ENCODE results near the gene RXRG. TPM values are rescaled to one million over a fixed set of nuclear protein-coding genes. Genes with fewer than 3 reads are reported as not detected.

Gene RXRG
- total and polyA plus RNA-seq, 10 donors: 0.12 to 0.98 (median 0.41) TPM; not detected in 4

DNA sequence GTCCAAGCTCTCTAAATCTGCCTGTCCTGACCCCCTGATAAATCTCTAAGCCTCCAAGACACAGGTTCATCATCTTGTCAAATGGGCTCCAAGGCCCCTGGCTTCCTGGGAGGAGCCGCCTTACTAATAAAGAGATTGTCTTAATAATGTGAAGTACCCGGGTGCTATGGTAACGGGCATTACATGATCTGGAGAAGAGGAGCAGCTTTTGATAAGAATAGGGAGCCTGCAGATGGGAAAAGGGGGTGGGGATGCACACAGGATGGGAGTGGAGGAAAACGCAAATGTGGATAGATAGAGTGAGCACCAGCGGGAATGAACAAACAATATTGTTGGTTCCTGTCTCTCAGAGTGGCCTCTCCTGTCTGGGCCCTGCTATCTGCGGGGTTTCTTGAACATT, 11.9 kb upstream of the RXRG start:
- Histone ChIP-seq H3K27me3 (replicated peaks in 1 of 7) (peaks cover 0 to 10% (median 0%) of the 10 kb centered on the region in 7 donors), H3K36me3 (no peaks in the 10 kb centered on the region), H3K9me3 (no peaks in the 10 kb centered on the region), H3K4me3 (no peak overlapping the region), H3K27ac (no peak overlapping the region), H3K4me1 (no peaks in the 10 kb centered on the region)
- WGBS, 5 donors: 74 to 86% (median 76%) methylated on average over 6 of the region's 6 CpGs
- intact Hi-C loops (cut with DNase I; ENCODE audit: low total_unique reads): no loop called here
- TF ChIP-seq POLR2A (IDR thresholded peaks at IDR 0.05): no peak
- TF ChIP-seq POLR2AphosphoS5 (IDR thresholded peaks at IDR 0.05): no peak
- TF ChIP-seq, protein P1, sequence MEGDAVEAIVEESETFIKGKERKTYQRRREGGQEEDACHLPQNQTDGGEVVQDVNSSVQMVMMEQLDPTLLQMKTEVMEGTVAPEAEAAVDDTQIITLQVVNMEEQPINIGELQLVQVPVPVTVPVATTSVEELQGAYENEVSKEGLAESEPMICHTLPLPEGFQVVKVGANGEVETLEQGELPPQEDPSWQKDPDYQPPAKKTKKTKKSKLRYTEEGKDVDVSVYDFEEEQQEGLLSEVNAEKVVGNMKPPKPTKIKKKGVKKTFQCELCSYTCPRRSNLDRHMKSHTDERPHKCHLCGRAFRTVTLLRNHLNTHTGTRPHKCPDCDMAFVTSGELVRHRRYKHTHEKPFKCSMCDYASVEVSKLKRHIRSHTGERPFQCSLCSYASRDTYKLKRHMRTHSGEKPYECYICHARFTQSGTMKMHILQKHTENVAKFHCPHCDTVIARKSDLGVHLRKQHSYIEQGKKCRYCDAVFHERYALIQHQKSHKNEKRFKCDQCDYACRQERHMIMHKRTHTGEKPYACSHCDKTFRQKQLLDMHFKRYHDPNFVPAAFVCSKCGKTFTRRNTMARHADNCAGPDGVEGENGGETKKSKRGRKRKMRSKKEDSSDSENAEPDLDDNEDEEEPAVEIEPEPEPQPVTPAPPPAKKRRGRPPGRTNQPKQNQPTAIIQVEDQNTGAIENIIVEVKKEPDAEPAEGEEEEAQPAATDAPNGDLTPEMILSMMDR (IDR thresholded peaks at IDR 0.05 in 8 of 11, conservative IDR thresholded peaks at IDR 0.05 in 3 of 11): no peak
- DNase-seq: no peak

DNA sequence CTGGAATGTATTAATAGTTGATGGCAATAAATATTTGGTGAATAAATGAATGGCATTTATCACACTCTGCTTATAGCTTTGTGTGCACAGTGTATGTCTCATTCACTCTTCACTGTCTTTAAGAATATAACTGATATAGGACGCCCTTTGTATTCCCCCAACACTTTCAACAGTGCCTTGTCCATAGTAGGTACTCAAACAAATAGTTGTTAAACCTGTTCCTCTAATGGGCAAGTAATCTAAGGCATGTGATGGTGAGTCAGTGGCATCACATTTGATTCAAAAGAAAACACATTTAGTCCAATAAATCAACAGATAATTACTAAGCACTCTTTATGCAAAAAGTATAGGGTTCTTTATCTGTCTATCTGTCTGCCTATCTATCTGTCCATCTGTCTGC, 11.2 kb upstream of the RXRG start:
- Histone ChIP-seq H3K27me3 (replicated peaks in 1 of 7) (peaks cover 0 to 10% (median 0%) of the 10 kb centered on the region in 7 donors), H3K9me3 (no peaks in the 10 kb centered on the region), H3K4me3 (no peak overlapping the region), H3K4me1 (no peaks in the 10 kb centered on the region), H3K27ac (no peak overlapping the region), H3K36me3 (no peaks in the 10 kb centered on the region)
- WGBS, 5 donors: 69 to 85% (median 82%) methylated on average over 1 of the region's 1 CpG
- TF ChIP-seq, protein P1 (IDR thresholded peaks at IDR 0.05 in 8 of 11, conservative IDR thresholded peaks at IDR 0.05 in 3 of 11): no peak
- TF ChIP-seq POLR2A (IDR thresholded peaks at IDR 0.05): no peak
- intact Hi-C loops (cut with DNase I; ENCODE audit: low total_unique reads): no loop called here
- no peak for DNase-seq

DNA sequence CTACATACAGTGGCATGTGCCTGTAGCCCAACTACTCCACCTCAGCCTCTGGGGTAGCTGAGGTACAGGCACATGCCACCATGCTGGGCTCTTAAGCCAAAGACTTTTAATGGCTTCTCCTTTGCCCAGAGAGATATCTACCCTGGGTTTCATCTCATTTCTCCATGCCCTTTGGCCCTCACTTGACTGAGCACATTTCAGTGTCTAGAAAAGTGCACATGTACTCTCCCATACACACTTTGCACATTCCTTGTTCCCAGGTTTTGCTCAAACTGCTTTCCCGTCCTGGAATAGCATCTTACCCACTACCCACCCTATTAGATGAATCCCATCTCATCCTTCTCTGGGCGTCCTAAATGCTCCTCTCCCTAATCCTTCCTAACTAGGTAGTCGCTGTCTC, 10.2 kb upstream of the RXRG start:
- Histone ChIP-seq H3K9me3 (no peaks in the 10 kb centered on the region), H3K4me3 (no peak overlapping the region), H3K36me3 (no peaks in the 10 kb centered on the region), H3K27ac (no peak overlapping the region), H3K27me3 (replicated peaks in 1 of 7) (peaks cover 0 to 17% (median 0%) of the 10 kb centered on the region in 7 donors), H3K4me1 (no peaks in the 10 kb centered on the region)
- TF ChIP-seq POLR2AphosphoS5 (IDR thresholded peaks at IDR 0.05): no peak
- no peak for TF ChIP-seq POLR2A (IDR thresholded peaks at IDR 0.05)
- TF ChIP-seq, protein P1 (IDR thresholded peaks at IDR 0.05 in 8 of 11, conservative IDR thresholded peaks at IDR 0.05 in 3 of 11): no peak
- intact Hi-C loops (cut with DNase I; ENCODE audit: low total_unique reads): no loop called here
- 76 to 90% (median 81%) methylated on average over 3 of the region's 3 CpGs for WGBS, 5 donors
- no peak for DNase-seq

DNA sequence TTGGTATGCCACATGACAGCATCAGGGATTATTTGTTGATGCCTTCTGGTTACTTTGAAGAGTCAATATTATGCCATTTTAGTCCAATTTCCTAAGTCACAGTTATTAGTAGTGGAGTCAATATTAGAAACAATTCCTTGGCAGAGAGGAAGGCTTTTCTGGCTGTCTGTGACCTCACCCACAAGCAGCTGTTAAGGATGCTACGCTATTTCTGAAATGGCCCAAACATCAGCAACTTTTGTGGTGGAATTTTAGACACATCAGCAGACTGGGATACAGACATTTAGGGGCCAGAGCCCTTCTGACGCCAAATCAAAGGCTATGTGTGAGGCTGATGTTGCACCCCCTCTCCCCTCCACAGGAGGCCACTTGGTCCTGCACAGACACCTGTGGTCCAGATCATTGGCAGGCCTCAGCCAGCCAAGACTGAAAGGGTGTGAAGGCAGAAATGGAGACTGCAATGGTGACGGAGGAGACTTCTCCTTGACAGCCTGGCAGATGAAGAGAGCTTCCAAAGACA, 9.2 kb upstream of the RXRG start:
- H3K4me1 ChIP-seq: no peaks in the 10 kb centered on the region
- WGBS, 5 donors: 78 to 88% (median 87%) methylated on average over 3 of the region's 3 CpGs
- intact Hi-C loops (cut with DNase I; ENCODE audit: low total_unique reads): no loop called here

More for the DNA sequence above, 9.2 kb upstream of the RXRG start:
- H3K9me3 ChIP-seq: no peaks in the 10 kb centered on the region
- no peak overlapping the region for H3K27ac ChIP-seq
- H3K36me3 ChIP-seq: no peaks in the 10 kb centered on the region
- no peak overlapping the region for H3K4me3 ChIP-seq
- TF ChIP-seq POLR2A (IDR thresholded peaks at IDR 0.05): no peak
- peaks cover 0 to 17% (median 0%) of the 10 kb centered on the region in 7 donors for H3K27me3 ChIP-seq (replicated peaks in 1 of 7)
- no peak for DNase-seq

All from spleen (tissue), 11 donors.